ENCODE data around the gene HS3ST4.
"Not testable (repeated sequence)": the region's sequence is repeated elsewhere in the genome, so short reads cannot be mapped to it uniquely, and the experiment has no call there.

HS3ST4 gene

GRCh38 chr16:26015776-26016175 is 324.0 kb downstream of the HS3ST4 start:
- no peak for DNase-seq

GRCh38 chr16:26016989-26017388 is 325.2 kb downstream of the HS3ST4 start:
- DNase-seq = no peak

- DNase-seq = no peak
These were observed 327.9 kb downstream of the HS3ST4 start for GRCh38 chr16:26019381-26020242.

- DNase-seq = no peak
These were observed 335.1 kb downstream of the HS3ST4 start for GRCh38 chr16:26026709-26027450.

GRCh38 chr16:26031286-26031685 is 339.5 kb downstream of the HS3ST4 start:
- DNase-seq = no peak

GRCh38 chr16:26032661-26033060 is 340.9 kb downstream of the HS3ST4 start:
- DNase-seq = not testable (repeated sequence)

GRCh38 chr16:26041952-26042668 is 350.4 kb downstream of the HS3ST4 start:
- no peak for DNase-seq

- no peak for DNase-seq
These were observed 358.7 kb downstream of the HS3ST4 start for GRCh38 chr16:26050472-26050871.

- no peak for DNase-seq
These were observed 359.3 kb downstream of the HS3ST4 start for GRCh38 chr16:26051063-26051462.

GRCh38 chr16:26053889-26054288 is 362.1 kb downstream of the HS3ST4 start:
- no peak for DNase-seq

- no peak for DNase-seq
These were observed 366.6 kb downstream of the HS3ST4 start for GRCh38 chr16:26058326-26058725.

- DNase-seq = no peak
These were observed 378.7 kb downstream of the HS3ST4 start for GRCh38 chr16:26070302-26071100.

GRCh38 chr16:26071101-26071866 is 379.5 kb downstream of the HS3ST4 start:
- DNase-seq = no peak

- DNase-seq = no peak
These were observed 387.1 kb downstream of the HS3ST4 start for GRCh38 chr16:26078716-26079355.

- no peak for DNase-seq
These were observed 395.3 kb downstream of the HS3ST4 start for GRCh38 chr16:26087091-26087490.

GRCh38 chr16:26091511-26091910 is 399.8 kb downstream of the HS3ST4 start:
- no peak for DNase-seq

- not testable (repeated sequence) for DNase-seq
These were observed 406.4 kb downstream of the HS3ST4 start for GRCh38 chr16:26098206-26098605.

- DNase-seq = no peak
These were observed 410.6 kb downstream of the HS3ST4 start for GRCh38 chr16:26102369-26102768.

- DNase-seq = no peak
These were observed 417.2 kb downstream of the HS3ST4 start for GRCh38 chr16:26108836-26109505.

GRCh38 chr16:26111900-26112299 is 420.1 kb downstream of the HS3ST4 start:
- DNase-seq = no peak

GRCh38 chr16:26118575-26118974 is 426.8 kb downstream of the HS3ST4 start:
- DNase-seq = no peak

All from stimulated activated CD4-positive, alpha-beta T cell treated with anti-CD3 and anti-CD28 coated beads, Interleukin-4, amount 100 ng/mL, for 24 hours (primary cell).